Activated CD8-positive, alpha-beta memory T cell treated with anti-CD3 and anti-CD28 coated beads for 24 hours (primary cell): ENCODE data around the gene ANK3.
"Not testable (repeated sequence)": the region's sequence is repeated elsewhere in the genome, so short reads cannot be mapped to it uniquely, and the experiment has no call there.

Experiments used
- DNase-seq: peaks from one replicate; pipeline ENCODE4 v3.0.0-alpha.2; 2020

The ANK3 gene

DNA sequence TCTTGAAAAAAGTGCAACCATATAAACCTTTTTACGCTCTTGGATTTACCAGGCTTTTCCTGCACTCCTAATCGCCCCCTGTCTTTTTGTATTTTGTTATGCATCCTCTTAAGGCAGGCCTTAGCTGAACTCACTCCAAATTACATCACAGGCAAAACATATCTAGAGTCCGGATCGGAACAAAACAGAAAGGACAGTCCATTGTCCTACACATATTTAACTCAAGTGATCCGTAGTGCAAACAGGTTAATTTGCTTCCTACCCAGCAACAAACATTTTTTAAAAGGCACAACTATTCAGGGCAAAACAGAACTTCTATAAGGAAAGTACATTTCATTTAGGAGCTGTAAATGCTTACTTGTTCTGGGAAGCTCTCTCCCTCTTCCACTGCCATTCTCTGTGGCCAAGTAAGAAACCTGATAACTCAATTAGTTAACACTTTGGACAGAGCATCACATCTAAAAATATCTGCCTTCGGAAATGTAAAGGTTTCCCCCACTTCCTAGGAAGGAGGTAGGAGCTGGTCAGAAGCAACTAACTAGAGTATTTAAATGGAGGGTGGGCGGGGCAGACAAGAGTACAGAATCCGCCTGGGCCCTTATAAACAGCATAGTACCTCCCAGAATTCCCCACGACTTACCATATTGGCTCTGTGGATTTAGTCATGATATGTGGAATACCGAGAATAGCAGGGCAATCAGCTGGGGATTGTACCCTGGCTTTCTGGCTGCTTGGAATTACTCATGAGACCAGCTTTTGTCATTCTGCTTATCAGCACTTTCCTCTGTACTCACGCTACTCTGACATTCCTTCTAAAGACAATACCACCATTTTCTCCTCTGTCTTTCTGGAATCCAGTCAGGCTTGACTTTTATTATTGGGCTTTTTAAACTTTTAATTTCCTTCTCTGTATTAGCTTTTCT lies 89.5 kb downstream of the ANK3 start:
- DNase-seq, result no peak

DNA sequence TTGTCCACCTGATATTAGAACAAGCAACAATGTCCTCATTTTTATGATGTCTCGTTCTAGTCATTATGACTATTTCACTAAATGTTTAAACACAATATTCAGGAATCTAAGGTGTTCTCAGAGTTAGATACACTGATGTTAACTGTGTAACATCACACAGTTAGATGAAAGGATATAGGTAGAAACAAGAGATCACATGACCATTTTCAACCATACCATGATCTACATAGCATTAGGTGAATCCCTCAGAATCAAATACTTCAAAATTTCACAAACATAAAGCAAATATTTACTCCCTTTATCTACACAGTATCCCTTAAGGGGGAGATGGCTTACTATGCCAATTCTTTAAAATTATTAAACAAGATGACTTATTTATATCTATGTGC lies 90.3 kb downstream of the ANK3 start:
- DNase-seq, result no peak

DNA sequence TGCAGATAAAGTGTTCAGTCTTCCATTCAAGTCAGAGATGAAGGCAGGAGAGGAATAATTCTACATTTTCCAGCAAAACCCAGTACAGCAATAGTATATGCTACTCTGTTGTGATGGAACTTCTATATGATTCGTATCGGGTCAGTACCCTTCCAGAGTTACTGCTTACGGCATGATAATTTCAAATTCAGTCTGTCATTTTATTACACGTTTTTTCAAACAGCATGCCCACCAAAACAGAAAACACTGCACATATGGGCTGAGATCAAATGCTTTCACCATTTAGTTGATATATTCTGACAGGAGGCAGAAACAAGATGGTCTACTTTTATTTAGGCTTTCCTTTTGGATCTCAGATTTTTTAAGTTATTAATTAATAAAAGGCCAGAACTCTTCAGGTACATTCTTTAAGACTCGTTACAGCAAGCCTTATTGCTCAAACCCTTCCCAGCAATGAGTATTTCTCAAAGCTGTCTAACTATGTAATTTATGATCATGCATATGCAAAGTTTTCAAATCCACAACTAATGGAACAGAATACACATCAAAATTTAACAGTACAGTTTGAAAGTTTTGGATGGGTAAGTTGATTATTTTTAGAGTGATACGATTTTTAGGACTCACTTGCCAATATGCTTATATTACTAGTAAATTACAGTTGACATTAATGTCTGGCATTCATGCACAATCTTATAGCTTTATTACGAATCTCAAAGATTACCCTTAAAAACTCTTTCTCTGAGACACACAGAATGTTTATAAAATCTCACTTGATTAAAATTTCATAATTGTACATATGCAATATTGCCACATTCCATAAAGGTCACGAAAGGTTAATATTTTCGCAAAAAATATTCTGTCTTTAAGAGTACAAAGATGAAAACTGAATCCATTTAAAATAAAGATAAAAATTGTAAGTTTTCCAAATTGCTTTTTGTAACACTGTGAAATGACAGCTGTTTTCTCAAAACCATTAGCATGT lies 91.0 kb downstream of the ANK3 start:
- no peak for DNase-seq

DNA sequence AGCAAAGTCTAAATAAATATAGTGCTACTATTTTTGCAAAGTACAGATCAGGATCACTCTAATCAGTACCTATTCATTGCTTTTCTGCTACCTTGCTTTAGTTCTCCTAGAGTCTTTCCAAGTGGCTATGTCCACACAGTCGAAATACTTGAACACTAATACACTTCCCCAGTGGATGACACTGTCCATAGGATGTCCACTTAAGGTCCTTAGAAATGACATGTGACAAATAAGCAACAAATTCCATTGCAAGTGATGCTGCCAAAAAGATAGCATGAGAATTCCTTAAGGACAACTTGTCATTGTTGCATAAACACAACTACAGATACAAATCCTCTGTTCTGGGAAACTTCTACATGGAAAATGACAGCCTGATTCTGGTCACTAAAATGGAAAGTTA lies 93.6 kb downstream of the ANK3 start:
- no peak for DNase-seq

DNA sequence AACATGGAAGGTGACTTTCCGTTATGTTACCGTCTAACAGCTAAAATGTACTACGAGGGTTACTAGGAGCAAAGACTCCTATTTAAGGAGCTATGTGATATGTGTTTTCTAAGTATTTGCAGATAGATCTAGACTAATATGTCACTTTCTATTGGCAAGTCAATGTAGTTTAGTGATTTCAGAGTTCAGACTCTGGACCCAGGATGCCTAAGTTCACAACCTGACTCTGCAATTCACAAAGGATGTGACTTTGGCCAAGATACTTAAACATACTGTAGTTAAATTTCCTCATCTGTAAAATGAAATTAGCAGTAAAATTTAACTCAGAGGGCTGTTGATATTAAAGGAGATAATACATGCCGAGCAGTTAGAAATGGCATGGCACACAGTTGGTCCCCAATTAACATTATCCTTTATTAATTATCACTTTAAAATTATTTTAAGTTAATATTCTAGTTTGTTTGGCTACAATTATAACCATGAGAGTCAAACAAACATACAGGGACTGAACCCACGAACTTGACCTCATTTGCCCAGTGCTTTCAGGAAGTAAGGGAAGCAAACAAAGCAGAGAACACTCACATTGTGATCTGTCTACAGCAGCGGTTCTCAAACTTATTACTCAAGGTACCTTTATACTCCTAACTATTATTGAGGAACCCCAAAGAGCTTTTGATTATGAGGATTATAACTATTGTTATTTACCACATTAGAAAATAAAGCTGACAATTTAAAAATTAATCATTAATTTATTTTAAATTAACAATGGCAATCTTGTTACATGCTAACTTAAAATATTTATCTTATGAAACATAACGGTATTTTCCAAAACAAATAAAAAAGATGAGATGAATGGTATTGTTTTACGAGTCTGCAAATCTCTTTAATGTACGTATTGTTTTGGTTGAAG lies 94.4 kb downstream of the ANK3 start:
- no peak for DNase-seq

DNA sequence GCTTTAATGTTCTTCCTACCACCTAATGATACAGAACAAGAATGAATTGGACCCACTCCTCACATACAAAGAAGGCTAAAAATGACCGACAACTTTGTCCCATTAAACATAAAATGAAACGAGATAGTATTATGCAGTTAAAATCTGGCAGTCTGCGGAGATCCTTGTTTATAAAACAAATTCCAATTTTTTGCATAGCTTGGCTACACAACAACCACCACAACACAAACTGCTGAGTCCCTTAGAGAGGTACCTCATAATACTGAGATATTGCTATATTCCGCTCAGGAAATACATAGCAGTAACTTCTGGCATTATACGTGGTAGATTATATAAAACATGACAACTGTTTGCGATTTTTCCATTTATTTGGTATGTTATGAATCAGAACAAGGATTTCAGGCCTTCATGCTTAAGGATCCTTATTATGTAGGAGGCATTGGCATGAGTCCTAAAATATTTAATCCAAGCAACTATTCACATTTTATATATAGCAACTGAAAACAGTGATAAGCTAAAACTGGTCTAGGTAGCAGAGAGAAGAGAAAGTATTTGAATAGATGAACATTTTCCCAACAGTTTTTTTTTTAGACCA lies 96.0 kb downstream of the ANK3 start:
- DNase-seq, result no peak

DNA sequence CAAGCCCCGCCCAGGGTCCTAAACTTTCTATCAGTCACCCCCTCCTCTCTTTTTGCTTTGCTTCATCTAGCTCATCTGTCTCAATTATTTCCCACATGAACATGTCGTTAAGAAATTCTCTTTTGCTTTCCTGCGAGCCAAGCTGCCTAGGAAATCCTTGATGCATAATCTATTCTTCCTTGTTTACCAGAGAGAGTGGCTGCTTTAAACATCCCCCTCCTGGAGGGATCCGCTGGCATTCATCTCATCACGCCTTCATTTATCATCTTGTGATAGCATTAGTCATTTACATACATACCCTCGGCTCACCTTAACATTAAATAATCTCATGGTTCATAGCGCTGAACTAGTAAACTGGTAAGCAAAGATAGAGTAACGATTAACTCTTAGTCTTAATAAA lies 96.7 kb downstream of the ANK3 start:
- no peak for DNase-seq

DNA sequence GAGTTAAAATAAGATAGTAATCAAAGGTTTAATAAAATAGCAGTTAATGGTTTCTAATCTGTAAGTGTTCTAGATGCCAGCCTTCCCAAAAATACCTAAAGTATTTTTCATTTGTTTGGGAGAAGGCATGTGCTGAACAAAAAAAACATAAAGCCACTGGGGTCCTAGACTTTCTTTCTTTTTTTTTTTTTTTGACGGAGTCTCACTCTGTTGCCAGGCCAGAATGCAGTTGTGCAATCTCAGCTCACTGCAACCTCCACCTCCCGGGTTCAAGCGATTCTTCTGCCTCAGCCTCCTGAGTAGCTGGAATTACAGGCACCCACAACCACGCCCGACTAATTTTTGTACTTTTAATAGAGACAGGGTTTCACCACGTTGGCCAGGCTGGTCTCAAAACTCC lies 97.1 kb downstream of the ANK3 start:
- DNase-seq, result not testable (repeated sequence)

DNA sequence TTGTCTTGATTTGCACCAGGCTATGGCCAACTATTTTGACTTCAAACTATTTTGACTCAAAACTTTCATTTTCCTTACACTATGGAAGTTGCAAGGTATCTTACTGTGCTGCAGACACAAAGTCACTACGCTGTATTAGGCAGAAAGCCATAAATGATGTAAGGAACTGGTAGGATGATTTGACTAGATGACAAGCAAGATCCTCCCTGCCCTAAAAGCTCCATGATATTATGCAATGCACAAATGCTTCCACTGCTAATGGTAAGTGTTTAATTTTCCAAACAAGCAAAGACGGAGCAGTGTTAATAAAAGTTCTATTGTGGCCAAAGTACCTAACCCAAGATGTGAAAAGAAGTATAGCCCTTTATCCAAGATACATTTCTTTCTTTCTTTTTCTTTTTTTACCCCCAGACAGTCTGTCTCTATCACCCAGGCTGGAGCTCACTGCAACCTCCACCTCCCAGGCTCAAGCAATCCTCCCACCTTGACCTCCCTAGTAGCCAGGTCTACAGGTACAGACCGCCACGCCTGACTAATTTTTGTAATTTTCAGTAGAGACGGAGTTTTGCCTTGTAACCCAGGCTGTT lies 98.2 kb downstream of the ANK3 start:
- no peak for DNase-seq

DNA sequence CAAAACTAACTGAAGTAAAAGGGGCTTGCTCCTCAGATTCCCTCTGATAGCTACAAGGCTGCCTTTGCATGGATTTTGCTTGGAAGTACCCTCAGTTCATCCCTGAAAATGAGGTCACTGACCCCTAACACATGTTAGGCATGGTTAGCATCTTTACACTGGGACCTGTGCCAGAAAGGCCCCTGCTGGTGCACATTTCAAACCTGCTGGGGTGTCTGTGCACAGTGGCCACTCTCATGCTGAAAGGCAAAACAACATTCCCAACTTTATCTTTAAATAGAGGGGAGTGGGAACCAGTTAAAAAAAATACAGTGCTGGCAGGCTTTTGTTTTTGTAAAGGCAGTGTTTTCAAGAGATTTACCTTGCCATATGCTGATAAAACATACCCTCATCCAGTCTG lies 99.1 kb downstream of the ANK3 start:
- no peak for DNase-seq

DNA sequence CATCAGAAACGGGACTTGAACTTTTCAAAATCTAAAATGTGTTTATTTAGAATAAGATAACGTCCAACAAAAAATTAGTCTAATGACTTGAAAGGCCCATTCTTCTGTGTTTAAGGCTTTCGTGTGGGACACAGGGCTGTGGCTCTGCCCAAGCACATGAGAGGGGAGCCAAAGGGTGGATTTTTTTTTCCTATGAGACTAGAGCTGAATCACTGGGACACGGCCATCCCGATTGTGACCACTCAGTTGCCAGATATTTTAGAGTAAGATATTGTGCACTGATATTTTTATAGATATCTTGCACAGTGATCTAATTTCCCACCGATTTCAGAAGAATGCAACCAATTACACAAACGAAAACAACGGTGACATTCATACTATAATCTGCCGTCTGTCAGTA lies 99.9 kb downstream of the ANK3 start:
- no peak for DNase-seq

DNA sequence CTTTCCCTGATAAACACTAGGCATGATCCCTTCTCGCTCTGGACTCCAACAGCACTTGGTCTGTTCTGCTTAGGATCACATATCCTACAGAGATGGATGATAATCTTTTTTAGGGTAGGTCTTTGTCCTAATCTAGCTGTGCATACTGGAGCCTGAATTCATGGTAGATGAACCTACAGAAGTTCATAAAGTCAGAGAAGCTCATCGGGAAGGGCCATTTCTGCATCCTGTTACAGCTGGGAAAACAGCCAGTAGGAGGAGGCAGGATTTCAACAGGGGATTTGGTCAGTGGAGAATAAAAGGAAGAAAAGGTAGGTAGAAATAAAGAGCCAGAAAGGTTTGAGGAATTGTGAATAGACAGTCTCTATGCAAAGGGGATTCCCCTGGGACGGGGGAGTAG lies 101.4 kb downstream of the ANK3 start:
- DNase-seq, result no peak

DNA sequence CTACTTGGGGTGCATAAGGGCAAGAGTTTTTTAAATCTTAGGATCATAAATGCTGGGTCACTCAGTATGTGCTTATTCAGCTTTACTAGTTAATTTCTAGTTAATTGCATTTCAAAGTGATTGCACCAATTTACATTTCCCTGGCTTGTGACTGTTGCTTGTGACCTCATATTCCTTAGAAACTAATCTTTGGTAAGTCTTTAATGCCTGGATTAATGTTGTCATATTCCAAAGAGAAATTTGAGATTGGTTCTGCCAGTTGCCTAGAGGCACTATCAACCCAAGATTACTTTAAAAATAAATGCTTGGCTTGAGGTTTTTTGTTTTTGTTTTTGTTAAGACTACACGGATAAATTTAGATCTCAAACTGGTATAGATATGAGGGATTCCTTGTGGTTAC lies 103.1 kb downstream of the ANK3 start:
- no peak for DNase-seq

DNA sequence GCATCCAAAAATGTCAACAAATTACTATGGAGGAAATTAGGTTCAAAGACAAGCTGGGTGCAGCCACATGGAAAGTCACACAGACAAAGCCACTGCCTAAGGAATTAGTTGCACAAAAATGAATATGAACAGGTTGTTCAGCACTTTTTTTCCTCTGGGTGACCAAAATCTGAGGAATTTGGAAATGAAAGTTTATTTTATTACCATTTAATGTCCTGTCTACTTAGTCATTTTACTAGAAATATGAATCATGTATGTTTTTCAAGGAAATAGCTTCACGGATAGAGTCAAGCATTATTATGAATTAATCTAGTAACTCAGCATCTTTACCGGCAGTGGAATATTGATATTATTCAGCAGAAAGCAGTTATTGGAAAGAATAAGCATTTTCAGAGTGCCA lies 106.3 kb downstream of the ANK3 start:
- DNase-seq, result no peak

DNA sequence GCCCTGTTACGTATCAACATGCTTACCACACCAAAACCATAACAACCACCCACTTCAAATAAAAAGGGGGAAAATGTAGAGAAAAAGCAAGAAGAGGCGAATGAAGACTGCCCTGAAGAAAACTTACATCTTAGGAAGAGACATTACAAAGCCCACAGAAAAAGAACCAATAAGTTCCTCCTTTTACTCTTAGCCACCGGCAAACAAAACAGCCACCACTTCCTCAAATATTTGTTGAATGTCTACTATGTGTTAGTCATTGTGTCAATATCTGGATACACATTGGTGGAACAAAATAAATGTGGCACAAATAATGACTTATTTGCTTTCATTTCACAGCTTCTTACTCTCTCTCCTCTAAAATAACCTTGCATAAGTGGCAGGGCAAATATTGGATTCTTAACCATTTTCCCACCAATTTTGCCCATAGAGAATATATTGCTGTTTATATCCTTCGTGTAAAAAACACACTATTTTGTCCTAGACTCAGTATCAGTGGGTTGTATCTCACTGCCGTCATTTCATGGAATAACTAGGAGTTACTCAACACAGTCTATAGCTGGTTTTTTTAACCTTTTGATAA lies 106.8 kb downstream of the ANK3 start:
- no peak for DNase-seq

DNA sequence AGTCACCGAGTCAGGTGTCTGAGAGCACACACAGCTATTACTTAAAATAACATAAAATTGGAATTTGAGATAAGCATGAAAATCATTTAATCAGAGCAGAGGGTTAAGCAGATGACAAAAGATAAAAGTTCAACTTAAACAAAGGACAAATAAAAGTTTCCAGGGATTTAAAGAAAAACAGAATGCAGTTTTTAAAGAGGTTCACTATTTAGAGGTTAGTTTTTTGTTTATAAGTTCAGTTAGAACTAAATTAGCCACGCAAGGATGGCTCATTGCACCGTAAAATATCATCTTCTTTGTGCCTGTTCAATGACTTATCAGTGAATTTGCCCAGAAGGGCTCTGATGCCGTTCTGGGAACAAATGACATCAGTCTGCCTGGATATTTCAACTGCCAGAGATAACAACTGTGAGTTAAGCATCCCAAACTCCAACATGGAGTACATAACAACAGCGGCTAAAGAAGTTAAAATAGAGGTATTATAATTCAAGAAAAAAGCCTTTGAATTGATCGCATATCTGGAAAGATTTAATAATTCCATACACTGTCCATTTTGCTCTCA lies 107.8 kb downstream of the ANK3 start:
- DNase-seq, result no peak

DNA sequence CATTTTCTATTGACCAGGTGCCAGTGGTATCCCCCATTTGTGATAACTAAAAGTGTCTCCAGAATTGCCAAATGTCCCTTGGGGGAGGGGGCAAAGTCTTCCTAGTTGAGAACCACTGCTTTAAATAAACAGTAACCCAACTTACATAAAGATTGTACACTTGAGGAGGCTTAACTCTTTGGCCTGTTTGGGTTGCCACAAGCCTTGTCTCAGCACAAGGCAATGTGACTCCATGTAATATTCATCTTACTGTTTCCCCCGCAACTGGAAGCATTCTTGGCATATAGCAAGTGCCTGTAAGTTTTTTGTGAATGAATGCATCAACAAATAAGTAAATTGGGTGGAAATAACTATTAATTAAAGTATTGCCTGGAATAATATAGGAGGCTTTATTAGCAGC lies 108.3 kb downstream of the ANK3 start:
- DNase-seq, result no peak

DNA sequence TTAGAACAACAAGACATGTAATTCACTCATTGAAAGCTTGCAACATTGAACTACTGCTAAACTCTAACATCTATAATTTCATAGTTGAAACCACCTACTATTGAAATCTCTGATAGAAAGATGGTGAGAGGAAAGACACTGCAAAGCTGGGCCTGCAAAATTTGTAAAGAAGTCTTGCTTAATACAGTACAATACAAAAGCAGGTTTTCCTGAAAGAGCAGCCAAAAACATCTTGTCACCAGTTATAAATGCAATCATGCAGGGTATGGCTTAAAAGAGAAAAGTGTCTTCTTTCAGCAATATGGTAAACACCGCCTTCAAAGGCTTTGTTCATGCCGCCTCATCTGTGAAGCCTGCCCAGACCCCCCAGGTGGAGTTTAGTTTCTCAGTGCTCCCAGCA lies 109.2 kb downstream of the ANK3 start:
- DNase-seq, result no peak

DNA sequence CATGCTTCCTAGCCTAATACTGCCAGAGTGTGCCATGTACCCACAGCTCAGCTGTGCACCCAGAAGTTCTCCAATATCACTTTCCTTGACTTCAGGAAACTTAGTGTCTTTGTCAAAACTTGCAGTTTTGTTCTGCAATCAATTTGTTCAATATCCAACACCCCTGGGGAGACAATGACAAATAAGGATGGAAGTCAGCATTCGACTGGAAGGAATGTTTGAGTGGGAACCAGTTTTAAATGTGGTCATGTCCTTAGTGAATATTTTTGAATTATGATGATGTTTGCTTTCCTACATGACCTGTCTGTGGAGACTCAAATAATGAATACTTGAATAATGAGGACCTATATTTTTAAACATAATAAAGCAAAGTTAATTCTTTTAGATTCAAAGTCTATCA lies 112.0 kb downstream of the ANK3 start:
- no peak for DNase-seq

DNA sequence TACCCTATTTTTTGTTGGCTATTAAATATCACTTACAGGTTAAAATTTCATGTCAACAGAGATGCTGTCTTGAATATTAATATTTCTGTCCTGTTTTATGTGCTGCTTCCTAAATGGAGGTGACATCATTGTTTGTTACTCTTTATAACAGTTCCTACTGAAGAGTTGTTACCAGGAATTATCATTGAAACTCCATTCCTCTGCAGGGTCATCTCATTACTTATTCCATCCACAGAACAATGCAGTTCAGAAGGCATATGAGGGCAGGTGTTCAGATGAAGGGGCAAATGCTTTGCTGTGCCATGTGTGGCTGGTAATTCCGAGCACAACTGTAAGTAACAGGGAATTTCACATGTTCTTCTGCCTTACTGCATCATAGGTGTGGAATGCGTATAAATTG lies 113.4 kb downstream of the ANK3 start:
- no peak for DNase-seq

DNA sequence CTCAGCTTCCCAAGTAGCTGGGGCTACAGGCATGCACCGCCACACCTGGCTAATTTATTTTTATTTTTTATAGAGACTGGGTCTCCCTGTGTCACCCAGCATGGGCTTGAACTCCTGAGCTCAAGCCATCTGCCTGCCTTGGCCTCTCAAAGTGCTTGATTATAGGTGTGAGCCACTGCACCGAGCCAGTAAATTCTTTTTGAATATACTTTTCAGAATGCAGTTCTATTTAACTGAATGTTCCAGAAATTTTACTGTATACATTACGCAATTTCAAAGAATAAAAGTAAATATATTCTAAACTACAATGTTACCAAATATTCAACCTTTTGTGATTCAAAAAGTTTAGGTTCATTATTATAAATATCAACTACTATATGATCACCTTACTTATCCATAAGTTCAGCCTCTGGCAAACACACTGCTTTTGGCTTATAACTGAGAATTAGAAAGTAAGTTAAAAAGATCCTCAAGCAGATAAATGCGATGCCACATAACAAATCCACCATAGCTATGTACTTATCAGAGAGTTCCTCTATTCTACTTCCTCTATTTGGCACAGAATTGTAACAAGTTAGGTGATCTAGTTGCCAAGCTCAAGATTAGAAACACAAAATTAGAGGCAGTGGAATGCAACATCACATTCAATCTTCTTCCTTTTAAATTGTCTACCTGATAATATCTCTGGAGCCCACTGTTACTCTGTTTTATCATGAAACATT lies 118.2 kb downstream of the ANK3 start:
- no peak for DNase-seq
